GF-D8 (cell line): ENCODE data around the gene PER1.
"Not testable (repeated sequence)": the region's sequence is repeated elsewhere in the genome, so short reads cannot be mapped to it uniquely, and the experiment has no call there.

Experiments used
- DNase-seq: peaks from one replicate; lab custom pipeline; 2025; lab: John Stamatoyannopoulos, UW

Gene PER1

DNA sequence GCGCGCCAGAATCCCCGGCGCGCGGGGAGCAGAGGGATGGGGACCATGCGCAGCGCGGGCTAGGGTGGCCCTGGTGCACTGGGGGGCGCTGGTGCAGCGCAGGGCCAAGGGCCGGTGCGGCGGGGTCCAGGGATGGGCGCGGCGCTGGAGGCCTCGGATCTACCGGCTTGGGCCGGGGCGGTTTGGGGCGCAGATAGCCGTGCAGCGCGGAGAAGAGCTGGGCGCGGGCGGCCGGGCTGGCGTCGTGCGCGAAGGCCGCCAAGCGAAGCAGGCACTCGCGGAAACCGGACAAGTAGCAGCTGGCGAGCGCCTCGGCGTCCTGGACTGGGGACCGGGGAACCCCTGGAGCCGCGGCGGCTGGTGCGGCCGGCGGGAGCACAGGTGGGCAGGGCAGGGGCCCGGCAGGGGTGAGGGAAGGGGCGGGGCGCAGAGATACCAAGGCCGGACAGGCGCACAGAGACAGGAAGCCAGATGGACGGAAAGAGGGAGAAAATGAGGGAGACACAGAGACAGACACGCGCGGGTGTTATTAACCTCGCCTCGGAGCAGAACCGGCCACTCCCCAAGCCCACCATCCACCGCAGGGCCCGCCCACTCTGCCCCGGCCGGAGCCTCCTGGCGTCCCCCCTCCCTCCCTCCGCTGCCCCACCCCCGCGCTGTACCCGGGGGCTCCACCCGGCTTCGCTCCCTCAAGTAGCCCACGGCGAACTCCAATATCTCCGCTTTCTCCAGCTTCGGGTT is 30.4 kb downstream of the PER1 start:
- no peak for DNase-seq

DNA sequence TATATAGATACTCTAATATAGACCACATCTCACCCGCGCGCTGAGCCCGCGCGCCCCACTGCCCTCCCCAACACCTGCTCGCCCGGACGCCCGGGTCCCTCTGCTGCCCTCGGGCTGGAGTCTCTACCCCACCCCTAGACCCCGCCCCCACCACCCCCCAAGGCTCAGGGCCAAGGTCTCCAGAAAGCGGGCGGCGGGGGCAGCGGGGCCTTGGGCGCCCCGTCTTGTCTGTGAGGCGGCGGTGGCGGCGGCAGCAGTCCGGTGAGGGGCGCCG is 30.9 kb downstream of the PER1 start:
- DNase-seq: no peak

GRCh38 chr17:8120520-8121406 is 31.4 kb downstream of the PER1 start:
- peak; percentile 16 for DNase-seq

- peak; percentile 59 for DNase-seq
Observed at GRCh38 chr17:8119581-8120519, 32.4 kb downstream of the PER1 start.

- DNase-seq: peak; percentile 32
Observed at GRCh38 chr17:8118769-8119580, 33.2 kb downstream of the PER1 start.

- DNase-seq: no peak
Observed at GRCh38 chr17:8117980-8118768, 34.0 kb downstream of the PER1 start, which contains the start of gene ALOXE3. Gene ALOXE3, minus strand, starts transcription at chr17:8118514. Its CDS starts 524 bp downstream, at chr17:8117990.

GRCh38 chr17:8117367-8117979 is 34.7 kb downstream of the PER1 start:
- DNase-seq: no peak

- DNase-seq: no peak
Observed at GRCh38 chr17:8116776-8117175, 35.4 kb downstream of the PER1 start.

DNA sequence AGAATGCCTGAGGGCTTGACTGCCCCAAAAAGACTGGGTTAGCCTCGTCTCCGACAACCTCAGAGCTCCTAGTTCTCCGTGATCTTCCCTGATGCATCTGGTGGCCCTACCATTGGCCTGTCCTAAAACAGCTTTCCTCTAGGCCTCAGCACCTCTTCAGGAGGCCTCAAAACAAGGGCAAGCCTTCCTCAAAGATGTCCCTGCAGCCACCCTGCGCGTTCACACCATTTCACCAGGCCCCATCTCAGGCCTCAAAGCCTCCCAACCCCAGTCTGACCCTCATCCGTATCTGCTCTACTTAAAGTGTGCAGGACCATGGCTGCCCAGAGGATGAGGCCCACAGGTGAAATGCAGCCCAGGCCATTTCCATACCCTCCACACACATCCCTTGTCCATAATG is 41.3 kb downstream of the PER1 start:
- DNase-seq: no peak

DNA sequence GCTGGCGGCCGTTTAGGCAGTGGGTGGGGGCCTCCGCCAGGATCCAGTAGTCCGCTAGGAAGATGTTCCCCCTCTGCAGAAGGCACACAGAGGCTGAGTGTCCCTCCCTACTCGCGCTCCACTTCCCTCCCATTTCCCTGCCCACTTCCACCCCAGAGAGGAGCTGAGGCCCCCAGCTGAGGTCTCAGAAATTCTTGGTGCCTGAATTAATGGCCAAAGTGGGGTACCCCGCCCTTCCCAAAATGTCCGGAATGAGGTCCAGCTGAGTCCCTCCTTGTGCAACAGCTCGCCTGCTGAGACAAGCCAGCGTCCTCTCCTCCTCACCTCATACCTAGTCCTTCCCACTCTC is 41.8 kb downstream of the PER1 start:
- DNase-seq: no peak

- no peak for DNase-seq
Observed at GRCh38 chr17:8109661-8110455, 42.3 kb downstream of the PER1 start.

DNA sequence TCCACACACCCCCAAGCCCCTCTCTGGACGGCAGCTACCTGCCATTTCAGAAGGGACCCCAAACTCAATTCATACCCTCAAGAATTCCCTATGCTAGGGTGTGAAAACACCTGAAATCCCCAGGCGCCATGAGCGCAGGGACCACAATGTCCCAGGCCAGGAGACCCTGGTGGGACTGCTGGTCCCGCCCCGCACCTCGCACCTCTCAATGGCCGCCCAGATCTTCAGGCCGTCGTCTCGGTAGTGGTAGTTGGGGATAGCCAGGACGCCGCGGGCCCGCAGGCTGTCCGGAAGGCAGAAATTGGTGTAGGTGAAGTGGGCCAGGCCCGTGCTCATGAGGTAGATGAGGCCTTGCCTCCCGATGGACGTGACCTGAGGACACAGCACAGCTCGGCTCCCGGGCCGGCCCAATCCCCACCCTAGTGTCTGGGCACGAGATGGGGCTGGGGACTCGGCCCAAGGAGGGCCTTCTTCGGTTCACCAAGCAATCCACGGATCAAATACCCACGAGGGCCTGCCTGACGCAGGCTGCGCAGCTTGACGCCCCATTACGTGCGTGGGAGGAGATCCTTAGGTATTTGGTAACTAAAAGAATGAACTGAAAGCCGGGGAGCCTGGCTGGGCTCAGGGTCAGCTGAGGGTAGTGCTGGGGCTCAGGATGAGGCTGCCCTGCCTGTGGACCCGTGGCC is 43.1 kb downstream of the PER1 start:
- no peak for DNase-seq

DNA sequence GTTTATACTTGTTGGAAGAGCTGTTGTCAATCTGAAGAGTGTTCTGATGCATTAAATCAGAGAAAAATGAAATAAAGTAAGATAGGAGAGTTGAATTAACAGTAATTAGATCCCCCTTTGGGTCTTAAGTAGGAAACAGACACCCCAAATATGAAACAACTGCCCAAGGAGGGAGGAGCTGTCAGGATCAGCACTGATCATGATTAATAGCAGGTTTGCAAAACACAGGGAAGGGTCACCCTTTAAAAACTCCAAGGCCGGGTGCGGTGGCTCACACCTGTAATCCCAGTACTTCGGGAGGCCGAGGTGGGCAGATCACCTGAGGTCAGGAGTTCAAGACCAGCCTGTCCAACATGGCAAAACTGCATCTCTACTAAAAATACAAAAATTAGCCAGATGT is 45.2 kb downstream of the PER1 start:
- DNase-seq: not testable (repeated sequence)

- no peak for DNase-seq
Observed at GRCh38 chr17:8105957-8106398, 46.2 kb downstream of the PER1 start.

DNA sequence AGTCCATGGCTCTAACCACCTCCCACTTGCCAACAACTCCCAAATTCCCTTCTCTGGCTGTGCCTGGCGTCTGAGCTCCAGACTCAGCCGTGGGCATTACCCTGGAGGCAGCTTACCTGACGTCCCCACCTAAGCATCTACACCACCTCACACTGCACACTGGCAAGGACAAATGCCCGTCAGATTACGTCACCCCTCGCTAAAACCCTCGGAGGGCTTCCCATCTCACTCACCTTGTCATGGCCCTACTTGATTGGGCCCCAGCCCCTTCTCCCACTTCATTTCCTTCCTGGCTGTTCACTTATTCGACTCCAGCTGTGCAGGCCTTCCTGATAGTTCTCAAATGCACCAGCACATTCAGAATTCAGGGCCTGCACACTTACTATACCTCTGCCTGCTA is 47.3 kb downstream of the PER1 start:
- no peak for DNase-seq

DNA sequence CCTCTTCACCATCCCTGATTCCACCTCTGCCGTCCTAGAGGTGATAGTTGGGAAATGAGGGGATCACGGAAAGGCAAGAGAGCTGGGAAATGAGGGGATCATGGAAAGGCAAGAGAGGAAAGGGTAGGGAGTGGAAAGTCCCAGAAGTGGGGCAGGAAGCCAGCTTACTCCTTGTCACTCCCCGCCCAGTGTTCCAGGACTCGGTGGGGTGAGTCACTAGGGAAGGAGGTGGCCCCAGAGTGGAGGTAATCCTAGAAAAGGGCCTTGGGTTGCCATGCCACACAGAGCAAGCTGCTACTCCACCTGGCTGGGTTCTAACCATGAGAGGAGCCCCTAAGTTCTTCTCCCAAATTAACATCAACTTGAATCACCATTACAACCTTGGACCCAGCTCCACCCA is 48.7 kb downstream of the PER1 start:
- no peak for DNase-seq

- DNase-seq: no peak
Observed at GRCh38 chr17:8101721-8102120, 50.5 kb downstream of the PER1 start.

- no peak for DNase-seq
Observed at GRCh38 chr17:8100763-8101162, 51.4 kb downstream of the PER1 start.

DNA sequence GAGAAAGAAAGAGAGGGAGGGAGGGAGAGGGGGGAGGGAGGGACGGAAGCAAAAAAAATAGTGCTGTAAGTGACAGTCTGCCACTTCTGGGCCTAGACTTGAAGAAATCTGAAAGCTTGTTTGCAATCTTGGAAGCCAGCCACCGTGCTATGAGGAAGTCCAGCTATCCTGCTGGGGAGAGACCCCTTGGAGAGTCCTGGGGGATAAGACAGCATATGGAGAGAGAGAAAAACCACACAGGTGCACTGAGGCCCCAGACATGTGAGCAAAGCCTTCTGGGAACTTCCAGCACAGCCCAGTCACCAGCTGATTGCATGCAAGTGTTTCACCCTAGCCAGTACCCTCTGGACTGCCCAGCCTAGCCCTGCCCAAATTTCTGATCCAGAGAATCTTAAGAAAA is 52.1 kb downstream of the PER1 start:
- no peak for DNase-seq
